GM12865 (cell line): ENCODE results near the gene TP73.

Experiments
- DNase-seq: peaks from one replicate; pipeline ENCODE4 v3.0.0; 2010; ENCODE audit warnings: low read depth
- H3K4me3 ChIP-seq: 2 replicates; pipeline ENCODE4 v1.5.1; 2011; ENCODE audit warnings: mild to moderate bottlenecking, low read depth, low read length, control low read depth
- CTCF ChIP-seq: IDR thresholded peaks from 2 replicates; pipeline ENCODE4 v1.5.1; 2011; ENCODE audit warnings: low read length, control low read depth, low read depth, inconsistent platforms; ENCODE audit not compliant: insufficient read depth; ENCODE audit errors: missing control alignments

The TP73 gene

GRCh38 chr1:3651930-3652547 lies at the start of gene TP73:
Gene TP73, plus strand, starts transcription at chr1:3652516. Its CDS starts 29,850 bp downstream, at chr1:3682366.
- TF ChIP-seq CTCF: no peak
- DNase-seq: peak; percentile 84
- peak within 1 kb of the TSS; percentile 79 for H3K4me3 ChIP-seq

GRCh38 chr1:3603156-3603555 lies 49.2 kb upstream of the TP73 start:
- no peak for TF ChIP-seq CTCF
- no peak overlapping the region for H3K4me3 ChIP-seq
- DNase-seq: no peak

GRCh38 chr1:3603571-3604467 lies 48.5 kb upstream of the TP73 start:
- DNase-seq: no peak
- TF ChIP-seq CTCF: no peak
- H3K4me3 ChIP-seq: no peak overlapping the region

GRCh38 chr1:3604468-3604974 lies 47.8 kb upstream of the TP73 start:
- no peak for TF ChIP-seq CTCF
- H3K4me3 ChIP-seq: no peak overlapping the region
- DNase-seq: no peak

GRCh38 chr1:3604997-3605823 lies 47.1 kb upstream of the TP73 start:
- H3K4me3 ChIP-seq: no peak overlapping the region

More at GRCh38 chr1:3604997-3605823, 47.1 kb upstream of the TP73 start:
- DNase-seq: no peak
- TF ChIP-seq CTCF: no peak
